MCF 10A (cell line): ENCODE results near the gene TAP2. TPM values are rescaled to one million over a fixed set of nuclear protein-coding genes. Genes with fewer than 3 reads are reported as not detected.

Source experiments
- BruUV-seq: library from RNA; stranded (reverse); fragments of 400-500 nt; replicated peaks from 2 replicates; lab custom pipeline; 2021; lab: Mats Ljungman, UMichigan
- CTCF ChIA-PET: fragments of 300-600 bp; sonication (Branson Sonifier 250); formaldehyde crosslinking; extraction: SDS; loops from one replicate; lab custom pipeline; 2021; ENCODE audit warnings: antibody characterized with exemption, inconsistent platforms; lab: Yijun Ruan, JAX
- POLR2A ChIA-PET: fragments of 300-600, 350-650 bp; sonication (Branson Sonifier 250); formaldehyde crosslinking; extraction: SDS; loops from one replicate; lab custom pipeline; 2020; ENCODE audit warnings: antibody characterized with exemption, inconsistent platforms; lab: Yijun Ruan, JAX
- DNase-seq: peaks from one replicate; pipeline ENCODE4 v3.0.0-alpha.2; 2018; ENCODE audit not compliant: unreplicated experiment
- H3K27ac Mint-ChIP-seq: one replicate; pipeline ENCODE4 v1.8.0; 2022; ENCODE audit warnings: mild to moderate bottlenecking, low read depth, mixed read lengths; ENCODE audit not compliant: unreplicated experiment
- H3K27me3 Mint-ChIP-seq: one replicate; pipeline ENCODE4 v1.8.0; 2022; ENCODE audit warnings: mixed read lengths; ENCODE audit not compliant: insufficient read depth, unreplicated experiment
- H3K36me3 Mint-ChIP-seq: one replicate; pipeline ENCODE4 v1.8.0; 2022; ENCODE audit warnings: mild to moderate bottlenecking, moderate library complexity, mixed read lengths; ENCODE audit not compliant: insufficient read depth, unreplicated experiment
- H3K4me1 Mint-ChIP-seq: one replicate; pipeline ENCODE4 v1.8.0; 2022; ENCODE audit warnings: mixed read lengths; ENCODE audit not compliant: insufficient read depth, unreplicated experiment
- H3K4me3 Mint-ChIP-seq: one replicate; pipeline ENCODE4 v1.8.0; 2022; ENCODE audit warnings: mild to moderate bottlenecking, moderate library complexity, mixed read lengths; ENCODE audit not compliant: unreplicated experiment
- H3K9me3 Mint-ChIP-seq: one replicate; pipeline ENCODE4 v1.8.0; 2022; ENCODE audit warnings: mixed read lengths; ENCODE audit not compliant: unreplicated experiment
- intact Hi-C: fragments of 100-400 bp; cut with micrococcal nuclease; formaldehyde crosslinking; loops from 2 replicates; pipeline ENCODE4 v1.14.1; 2022
- total RNA-seq: library from RNA; stranded (reverse); gene quantifications from 2 replicates; pipeline ENCODE4 v1.2.3, GENCODE V29; 2022
- TF ChIP-seq, protein P1 (sequence below): fragments of 200-600 bp; IDR thresholded peaks from one replicate; pipeline ENCODE4 v1.8.0; 2022; ENCODE audit warnings: antibody characterized with exemption, mild to moderate bottlenecking; ENCODE audit not compliant: unreplicated experiment

The TAP2 gene
- total RNA-seq, 1 experiment from 2014 or later, result 61.2 TPM

- intact Hi-C loops, result no loop called here
- ChIA-PET CTCF (no interaction called here), POLR2A (interaction anchor here (1.9 kb wide), 1 partner anchor 20 kb away, joined by 6 read pairs; the partner anchor contains the start of genes PSMB9 and TAP1)
- H3K27me3 Mint-ChIP-seq, result no peaks in the 10 kb centered on the region
- DNase-seq, result no peak
- no peak overlapping the region for H3K4me3 Mint-ChIP-seq
- peaks cover 29% of the 10 kb centered on the region for H3K36me3 Mint-ChIP-seq
- H3K9me3 Mint-ChIP-seq, result no peaks in the 10 kb centered on the region
- no TSS peak for BruUV-seq
- no peak overlapping the region for H3K27ac Mint-ChIP-seq
- TF ChIP-seq, protein P1, sequence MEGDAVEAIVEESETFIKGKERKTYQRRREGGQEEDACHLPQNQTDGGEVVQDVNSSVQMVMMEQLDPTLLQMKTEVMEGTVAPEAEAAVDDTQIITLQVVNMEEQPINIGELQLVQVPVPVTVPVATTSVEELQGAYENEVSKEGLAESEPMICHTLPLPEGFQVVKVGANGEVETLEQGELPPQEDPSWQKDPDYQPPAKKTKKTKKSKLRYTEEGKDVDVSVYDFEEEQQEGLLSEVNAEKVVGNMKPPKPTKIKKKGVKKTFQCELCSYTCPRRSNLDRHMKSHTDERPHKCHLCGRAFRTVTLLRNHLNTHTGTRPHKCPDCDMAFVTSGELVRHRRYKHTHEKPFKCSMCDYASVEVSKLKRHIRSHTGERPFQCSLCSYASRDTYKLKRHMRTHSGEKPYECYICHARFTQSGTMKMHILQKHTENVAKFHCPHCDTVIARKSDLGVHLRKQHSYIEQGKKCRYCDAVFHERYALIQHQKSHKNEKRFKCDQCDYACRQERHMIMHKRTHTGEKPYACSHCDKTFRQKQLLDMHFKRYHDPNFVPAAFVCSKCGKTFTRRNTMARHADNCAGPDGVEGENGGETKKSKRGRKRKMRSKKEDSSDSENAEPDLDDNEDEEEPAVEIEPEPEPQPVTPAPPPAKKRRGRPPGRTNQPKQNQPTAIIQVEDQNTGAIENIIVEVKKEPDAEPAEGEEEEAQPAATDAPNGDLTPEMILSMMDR, result no peak
- H3K4me1 Mint-ChIP-seq, result peaks cover 19% of the 10 kb centered on the region
These were observed 4.9 kb downstream of the TAP2 start for GRCh38 chr6:32833664-32834063.

GRCh38 chr6:32832535-32832934 is 6.0 kb downstream of the TAP2 start:
- Mint-ChIP-seq H3K36me3 (peaks cover 31% of the 10 kb centered on the region), H3K9me3 (no peaks in the 10 kb centered on the region)

GRCh38 chr6:32830936-32831335 is 7.6 kb downstream of the TAP2 start:
- Mint-ChIP-seq H3K27me3 (no peaks in the 10 kb centered on the region), H3K36me3 (peaks cover 34% of the 10 kb centered on the region), H3K27ac (no peak overlapping the region), H3K4me3 (no peak overlapping the region), H3K4me1 (peaks cover 11% of the 10 kb centered on the region), H3K9me3 (no peaks in the 10 kb centered on the region)
- intact Hi-C loops, result no loop called here
- ChIA-PET CTCF (interaction anchor here (0.6 to 1.1 kb wide), 4 partner anchors 22 to 38 kb away, joined by 3 to 6 read pairs (median 4); no protein-coding TSS in a partner anchor), POLR2A (no interaction called here)
- TF ChIP-seq, protein P1, result no peak
- no TSS peak for BruUV-seq
- no peak for DNase-seq

More at GRCh38 chr6:32832535-32832934, 6.0 kb downstream of the TAP2 start:
- ChIA-PET CTCF (interaction anchor here (0.6 to 1.5 kb wide), 3 partner anchors 36 to 419 kb away, joined by 3 to 6 read pairs (median 3); no protein-coding TSS in a partner anchor), POLR2A (interaction anchor here (0.9 to 1.9 kb wide), 2 partner anchors 13 to 21 kb away, joined by 4 to 6 read pairs; partner anchors contain the start of genes PSMB9 and TAP1)
- Mint-ChIP-seq H3K4me1 (peaks cover 19% of the 10 kb centered on the region), H3K27ac (no peak overlapping the region), H3K4me3 (no peak overlapping the region), H3K27me3 (no peaks in the 10 kb centered on the region)
- BruUV-seq, result no TSS peak
- intact Hi-C loops, result no loop called here
- DNase-seq, result no peak
- TF ChIP-seq, protein P1, result no peak

- Mint-ChIP-seq H3K4me1 (peaks cover 7% of the 10 kb centered on the region), H3K27ac (no peak overlapping the region), H3K4me3 (no peak overlapping the region), H3K36me3 (peaks cover 34% of the 10 kb centered on the region), H3K9me3 (no peaks in the 10 kb centered on the region), H3K27me3 (no peaks in the 10 kb centered on the region)
- TF ChIP-seq, protein P1, result no peak
- ChIA-PET POLR2A (interaction anchor here (1.4 kb wide), 1 partner anchor 15 kb away, joined by 4 read pairs; no protein-coding TSS in a partner anchor), CTCF (interaction anchor here (6.3 kb wide), 1 partner anchor 38 kb away, joined by 42 read pairs; no protein-coding TSS in a partner anchor)
- intact Hi-C loops, result no loop called here
- BruUV-seq, result no TSS peak
- no peak for DNase-seq
These were observed 8.5 kb downstream of the TAP2 start for GRCh38 chr6:32830017-32830416.
